T1000 (cell line): ENCODE data around the gene XPO4.
A peak's percentile ranks its signal among the peaks of the same experiment; 100 is the strongest.

Experiments
- DNase-seq: peaks from one replicate; lab custom pipeline; 2025; ENCODE audit warnings: mixed read lengths; lab: John Stamatoyannopoulos, UW

The XPO4 gene

GRCh38 chr13:20828539-20829364 lies 73.8 kb downstream of the XPO4 start:
- no peak for DNase-seq

GRCh38 chr13:20826843-20827560 lies 75.5 kb downstream of the XPO4 start:
- no peak for DNase-seq

GRCh38 chr13:20826301-20826700 lies 76.2 kb downstream of the XPO4 start:
- DNase-seq: no peak

GRCh38 chr13:20825477-20825875 lies 77.1 kb downstream of the XPO4 start:
- no peak for DNase-seq

- no peak for DNase-seq
Measured at GRCh38 chr13:20824762-20825476, 77.6 kb downstream of the XPO4 start.

- DNase-seq: no peak
Measured at GRCh38 chr13:20823071-20823470, 79.5 kb downstream of the XPO4 start.

- DNase-seq: no peak
Measured at GRCh38 chr13:20822406-20822805, 80.1 kb downstream of the XPO4 start.

- DNase-seq: no peak
Measured at GRCh38 chr13:20819715-20820114, 82.8 kb downstream of the XPO4 start.

- no peak for DNase-seq
Measured at GRCh38 chr13:20815464-20815863, 87.1 kb downstream of the XPO4 start.

- peak; percentile 89 for DNase-seq
Measured at GRCh38 chr13:20814224-20814910, 88.2 kb downstream of the XPO4 start.

GRCh38 chr13:20812890-20813289 lies 89.7 kb downstream of the XPO4 start:
- no peak for DNase-seq

- no peak for DNase-seq
Measured at GRCh38 chr13:20810808-20811207, 91.7 kb downstream of the XPO4 start.

GRCh38 chr13:20808874-20809273 lies 93.7 kb downstream of the XPO4 start:
- DNase-seq: no peak

- DNase-seq: no peak
Measured at GRCh38 chr13:20803180-20803965, 99.2 kb downstream of the XPO4 start.

- DNase-seq: no peak
Measured at GRCh38 chr13:20801707-20802106, 100.8 kb downstream of the XPO4 start.

- no peak for DNase-seq
Measured at GRCh38 chr13:20799726-20800416, 102.7 kb downstream of the XPO4 start.

GRCh38 chr13:20798027-20798426 lies 104.5 kb downstream of the XPO4 start:
- no peak for DNase-seq

GRCh38 chr13:20796791-20797508 lies 105.6 kb downstream of the XPO4 start:
- no peak for DNase-seq

GRCh38 chr13:20789665-20790064 lies 112.9 kb downstream of the XPO4 start:
- DNase-seq: no peak

- DNase-seq: no peak
Measured at GRCh38 chr13:20788312-20788711, 114.2 kb downstream of the XPO4 start.
